HS-5 (cell line): ENCODE data around the gene SSRP1.
"Not testable (repeated sequence)": the region's sequence is repeated elsewhere in the genome, so short reads cannot be mapped to it uniquely, and the experiment has no call there.

ENCODE experiments used
- DNase-seq: peaks from one replicate; pipeline ENCODE4 v3.0.0-alpha.2; 2012; ENCODE audit warnings: low read depth

The SSRP1 gene

GRCh38 chr11:57335343-57336110 is at the start of gene SSRP1:
TSS of gene SSRP1 (minus strand) at chr11:57335892. CDS start at chr11:57335121, 771 bp downstream.
- peak; percentile 53 for DNase-seq

GRCh38 chr11:57380975-57381374 is 45.3 kb upstream of the SSRP1 start, which contains the start of gene PRG3:
TSS of gene PRG3 (minus strand) at chr11:57381150. CDS start at chr11:57380708, 442 bp downstream.
- no peak for DNase-seq

DNA sequence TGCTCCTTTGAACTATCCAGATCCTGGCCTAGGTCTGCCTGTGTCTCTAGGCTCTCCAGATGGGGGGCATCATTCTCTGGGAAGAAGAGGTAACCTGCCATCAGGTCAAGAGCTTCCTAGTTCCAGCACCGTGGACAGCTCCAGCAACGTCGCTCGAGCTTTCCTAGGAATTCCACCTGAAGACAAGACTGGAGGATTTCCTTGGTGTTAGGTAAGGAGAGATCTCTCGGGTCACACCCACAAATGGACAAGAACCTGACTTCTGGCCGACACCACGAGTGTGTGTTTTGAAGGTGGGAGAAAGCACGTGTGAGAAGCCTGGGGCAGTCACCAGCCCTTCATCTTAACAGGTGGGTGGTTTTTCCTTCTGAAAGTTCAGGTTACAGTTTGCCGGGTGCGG is 44.0 kb upstream of the SSRP1 start:
- no peak for DNase-seq

- DNase-seq, result no peak
These were observed 42.5 kb upstream of the SSRP1 start for GRCh38 chr11:57378186-57378585.

- no peak for DNase-seq
These were observed 41.4 kb upstream of the SSRP1 start for GRCh38 chr11:57377107-57377506.

GRCh38 chr11:57376095-57377090 is 40.7 kb upstream of the SSRP1 start:
- DNase-seq, result no peak

GRCh38 chr11:57375490-57375889 is 39.8 kb upstream of the SSRP1 start:
- DNase-seq, result no peak

- no peak for DNase-seq
These were observed 39.3 kb upstream of the SSRP1 start for GRCh38 chr11:57374966-57375365.

- DNase-seq, result no peak
These were observed 37.5 kb upstream of the SSRP1 start for GRCh38 chr11:57373146-57373545.

- DNase-seq, result no peak
These were observed 35.2 kb upstream of the SSRP1 start for GRCh38 chr11:57370941-57371340.

- no peak for DNase-seq
These were observed 34.6 kb upstream of the SSRP1 start for GRCh38 chr11:57370251-57370650.

DNA sequence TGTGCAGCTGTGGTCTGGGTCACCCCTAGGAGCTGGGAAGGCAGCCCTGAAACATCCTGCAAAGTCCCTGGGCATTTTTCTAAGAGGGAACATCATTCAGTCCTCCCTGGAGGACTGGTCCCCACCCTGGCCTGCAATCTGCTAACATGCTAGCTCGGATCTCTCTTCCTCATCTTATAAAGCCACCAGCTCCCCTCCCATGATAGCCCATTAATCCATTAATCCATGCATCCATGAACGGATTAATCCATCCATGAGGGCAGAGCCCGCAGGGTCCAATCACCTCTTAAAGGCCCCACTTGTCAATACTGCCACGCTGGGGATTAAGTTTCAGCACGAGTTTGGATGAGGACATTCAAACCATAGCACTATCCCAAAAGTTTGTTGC is 33.1 kb upstream of the SSRP1 start:
- no peak for DNase-seq

DNA sequence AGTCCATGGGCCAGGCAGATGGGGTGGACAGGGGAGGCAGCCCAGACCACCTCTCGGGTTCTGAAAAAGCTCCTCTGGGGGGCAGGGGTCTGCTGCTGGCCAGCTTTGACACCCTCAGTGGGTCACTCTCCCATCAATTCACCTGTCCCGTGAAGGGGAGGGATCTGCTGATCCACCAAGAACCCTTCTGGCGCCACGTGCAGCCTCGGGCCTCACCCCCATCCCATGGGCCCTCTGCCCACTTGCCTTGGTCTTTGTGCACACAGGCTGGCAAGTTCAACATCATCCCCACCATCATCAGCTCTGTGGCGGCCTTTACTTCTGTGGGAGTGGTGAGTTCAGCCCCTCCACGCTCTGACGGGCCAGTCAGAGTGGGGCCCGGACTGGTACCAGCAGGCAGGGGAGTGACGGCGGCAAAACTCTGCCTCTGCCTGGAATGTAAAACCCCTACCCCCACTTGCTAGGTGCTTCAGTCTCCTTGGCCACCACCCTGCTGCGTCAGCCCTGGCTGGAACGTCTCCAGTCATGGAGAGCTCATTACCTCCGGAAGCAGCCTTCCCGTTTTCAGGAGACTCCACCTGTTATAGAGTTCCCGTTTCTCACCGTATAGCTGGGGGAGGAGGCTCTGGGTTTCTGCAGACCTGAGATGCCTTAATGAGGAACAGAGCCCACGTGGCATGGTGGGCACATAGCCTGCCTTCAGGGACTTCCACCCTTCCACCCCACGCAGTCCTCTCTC is 32.6 kb upstream of the SSRP1 start:
- DNase-seq, result no peak

GRCh38 chr11:57364851-57365660 is 29.4 kb upstream of the SSRP1 start:
- DNase-seq, result no peak

DNA sequence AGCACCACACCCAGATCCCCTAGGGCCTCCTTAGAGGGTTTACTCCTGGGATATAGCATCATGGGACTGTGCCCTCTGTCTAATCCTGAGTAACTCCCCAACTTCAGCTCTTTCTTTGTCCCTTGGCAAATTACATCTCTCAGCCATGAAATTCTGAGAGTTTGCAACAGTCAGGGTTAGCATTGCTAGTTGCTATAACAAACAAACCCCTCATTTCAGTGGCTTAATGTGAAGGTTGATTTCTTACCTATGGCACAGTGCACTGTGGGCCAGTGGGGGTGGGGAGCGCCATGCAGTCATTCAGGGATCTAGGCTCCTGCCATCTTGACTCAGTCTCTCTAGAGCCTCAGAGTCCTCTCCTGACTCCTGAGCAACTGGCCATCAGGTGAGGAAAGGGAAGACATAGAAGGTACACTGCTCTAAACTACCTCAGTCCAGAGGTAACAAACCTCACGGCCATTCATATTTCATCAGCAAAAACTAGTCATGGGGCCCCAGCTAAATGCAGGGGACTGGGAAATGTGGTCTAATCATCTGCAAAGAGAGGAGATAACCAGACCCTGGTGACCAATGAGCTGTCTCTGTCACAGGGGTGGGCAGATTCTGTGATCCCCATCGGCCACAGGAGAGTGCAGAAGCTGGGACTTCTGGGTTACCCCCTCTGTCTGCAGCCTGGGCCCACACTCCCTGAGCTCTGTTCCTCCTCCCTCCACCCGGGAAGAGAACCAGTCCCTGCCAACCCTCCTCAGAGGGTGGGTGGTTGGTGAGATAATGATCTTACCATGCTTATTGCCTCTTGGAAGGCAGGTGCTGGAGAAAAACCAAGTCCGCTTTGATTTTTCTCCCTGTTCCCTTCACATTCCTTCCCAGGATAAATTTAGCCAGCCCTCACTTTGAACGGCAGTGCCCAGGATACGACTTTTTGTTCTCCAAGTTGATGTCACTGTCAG is 27.7 kb upstream of the SSRP1 start:
- no peak for DNase-seq

- no peak for DNase-seq
These were observed 26.2 kb upstream of the SSRP1 start for GRCh38 chr11:57361926-57362325.

DNA sequence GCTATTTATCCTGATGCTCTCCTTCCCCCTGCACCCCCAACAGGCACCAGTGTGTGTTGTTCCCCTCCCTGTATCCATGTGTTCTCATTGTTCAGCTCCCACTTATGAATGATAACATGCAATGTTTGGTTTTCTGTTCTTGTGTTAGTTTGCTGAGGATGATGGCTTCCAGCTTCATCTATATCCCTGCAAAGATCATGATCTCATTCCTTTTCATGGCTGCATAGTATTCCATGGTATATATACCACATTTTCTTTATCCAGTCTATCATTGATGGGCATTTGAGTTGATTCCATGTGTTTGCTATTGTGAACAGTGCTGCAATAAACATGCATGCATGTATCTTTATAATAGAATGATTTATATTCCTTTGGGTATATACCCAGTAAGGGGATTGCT is 25.7 kb upstream of the SSRP1 start:
- not testable (repeated sequence) for DNase-seq

DNA sequence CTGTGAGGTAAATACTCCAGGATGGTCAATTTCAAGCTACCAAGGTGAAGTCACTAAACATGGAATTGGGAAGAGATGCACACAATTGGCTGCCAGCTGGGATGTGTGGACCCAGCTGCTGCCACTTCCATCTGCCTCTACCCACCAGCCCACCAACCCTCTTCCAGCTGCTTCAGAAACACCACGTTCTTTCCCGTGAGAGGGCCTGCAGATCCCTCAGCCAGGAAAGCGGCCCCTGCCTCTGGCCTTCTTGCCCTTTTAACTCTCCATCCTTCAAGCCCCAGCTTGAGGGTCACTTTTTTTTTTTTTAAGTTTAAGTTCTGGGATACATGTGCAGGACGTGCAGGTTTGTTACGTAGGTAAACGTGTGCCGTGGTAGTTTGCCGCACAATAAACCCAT is 25.3 kb upstream of the SSRP1 start:
- no peak for DNase-seq

GRCh38 chr11:57359896-57360690 is 24.4 kb upstream of the SSRP1 start:
- DNase-seq, result no peak
